Glutamatergic neuron (in vitro differentiated cells): ENCODE data around the gene GAST. TPM values are rescaled to one million over a fixed set of nuclear protein-coding genes. Genes with fewer than 3 reads are reported as not detected.

Experiments used
- DNase-seq: peaks from one replicate; pipeline ENCODE4 v3.0.0; 2022
- H3K27ac Mint-ChIP-seq: one replicate; pipeline ENCODE4 v1.8.0; 2020; ENCODE audit warnings: mild to moderate bottlenecking, mixed read lengths, inconsistent platforms; ENCODE audit not compliant: unreplicated experiment
- H3K27me3 Mint-ChIP-seq: one replicate; pipeline ENCODE4 v1.8.0; 2020; ENCODE audit warnings: mild to moderate bottlenecking, moderate library complexity, mixed read lengths, inconsistent platforms; ENCODE audit not compliant: unreplicated experiment
- H3K36me3 Mint-ChIP-seq: one replicate; pipeline ENCODE4 v1.8.0; 2020; ENCODE audit warnings: mild to moderate bottlenecking, mixed read lengths, inconsistent platforms; ENCODE audit not compliant: unreplicated experiment
- H3K4me1 Mint-ChIP-seq: one replicate; pipeline ENCODE4 v1.8.0; 2020; ENCODE audit warnings: mild to moderate bottlenecking, low read depth, mixed read lengths, inconsistent platforms; ENCODE audit not compliant: unreplicated experiment
- H3K4me3 Mint-ChIP-seq: one replicate; pipeline ENCODE4 v1.8.0; 2020; ENCODE audit warnings: mild to moderate bottlenecking, mixed read lengths, inconsistent platforms; ENCODE audit not compliant: unreplicated experiment
- H3K9me3 Mint-ChIP-seq: one replicate; pipeline ENCODE4 v1.8.0; 2020; ENCODE audit warnings: mild to moderate bottlenecking, moderate library complexity, mixed read lengths, inconsistent platforms; ENCODE audit not compliant: unreplicated experiment
- CTCF ChIP-seq: fragments of 200-600 bp; sonication (generic); IDR thresholded peaks from one replicate; pipeline ENCODE4 v1.5.0; 2021; ENCODE audit not compliant: partially characterized antibody, unreplicated experiment
- total RNA-seq: library from RNA; stranded (reverse); fragmentation: NEBNext Ultra II Directional; extraction: Animal tissue kit (Norgen Biotek cat#: 25700); gene quantifications from one replicate; pipeline ENCODE4 v1.2.1, GENCODE V29; 2021; ENCODE audit not compliant: unreplicated experiment

GAST gene
- total RNA-seq, 1 donor from 2014 or later = not detected

- H3K27me3 Mint-ChIP-seq = peaks cover 9% of the 10 kb centered on the region
- no peak overlapping the region for H3K4me3 Mint-ChIP-seq
- no peak for TF ChIP-seq CTCF
- H3K27ac Mint-ChIP-seq = peak overlapping the region; percentile 98
- DNase-seq = no peak
- H3K9me3 Mint-ChIP-seq = peaks cover 9% of the 10 kb centered on the region
- peaks cover 6% of the 10 kb centered on the region for H3K36me3 Mint-ChIP-seq
- peaks cover 26% of the 10 kb centered on the region for H3K4me1 Mint-ChIP-seq
These were observed 32.2 kb upstream of the GAST start for GRCh38 chr17:41679740-41680425.

DNA sequence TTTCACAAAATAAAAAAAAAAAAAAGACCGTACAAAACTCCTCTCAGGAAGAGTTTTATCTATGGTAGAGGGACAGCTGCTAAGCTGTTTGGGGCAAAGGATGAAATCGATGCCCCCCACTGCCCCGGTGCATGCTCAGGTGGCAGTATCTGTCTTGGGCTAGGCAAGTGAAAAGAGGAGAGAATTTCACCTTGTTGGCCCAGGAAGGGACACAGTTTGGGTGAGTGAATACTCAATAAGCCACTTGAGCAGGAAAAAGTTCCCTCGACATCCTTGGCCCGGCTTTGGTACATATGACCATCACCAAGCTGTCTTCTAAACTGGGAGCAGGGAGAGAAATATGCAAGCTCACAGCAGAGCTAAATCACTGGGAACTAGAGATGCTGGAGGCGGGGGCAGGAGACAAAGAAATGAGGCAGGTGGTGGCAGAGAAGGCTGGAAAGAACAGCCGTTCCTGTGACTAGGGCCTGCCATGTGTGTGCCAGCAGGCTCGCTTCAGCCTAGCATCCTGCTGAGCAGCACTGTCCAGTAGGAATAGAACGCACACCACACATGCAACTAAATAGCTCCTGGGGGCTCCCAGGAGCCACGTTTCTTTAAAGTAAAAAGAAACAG lies 31.6 kb upstream of the GAST start:
- Mint-ChIP-seq H3K9me3 (peaks cover 9% of the 10 kb centered on the region), H3K4me1 (peaks cover 26% of the 10 kb centered on the region), H3K27ac (peak overlapping the region; percentile 98), H3K36me3 (peaks cover 6% of the 10 kb centered on the region), H3K27me3 (peaks cover 9% of the 10 kb centered on the region), H3K4me3 (peak overlapping the region; percentile 68)
- DNase-seq = peak; percentile 73
- no peak for TF ChIP-seq CTCF

DNA sequence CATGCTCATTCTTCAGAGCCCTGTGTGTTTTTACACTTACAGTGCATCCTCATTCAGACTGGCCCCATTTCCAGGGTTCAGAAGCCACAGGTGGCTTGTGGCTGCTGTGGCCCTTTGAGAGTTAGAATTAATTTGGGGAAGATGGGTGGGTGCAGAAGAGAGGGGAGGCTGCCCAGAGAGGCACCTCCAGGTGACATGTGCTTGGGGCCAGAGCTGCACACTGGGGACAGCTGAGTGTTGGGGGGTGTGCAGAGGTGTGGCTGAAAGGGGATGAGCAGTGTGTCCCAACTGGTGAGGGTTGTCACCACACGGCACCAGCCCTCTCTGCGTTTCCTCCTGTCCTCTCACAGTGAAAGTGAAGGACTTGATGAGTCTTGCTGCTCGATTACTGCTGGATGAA lies 30.4 kb upstream of the GAST start:
- Mint-ChIP-seq H3K27me3 (peaks cover 9% of the 10 kb centered on the region), H3K36me3 (peaks cover 6% of the 10 kb centered on the region), H3K9me3 (peaks cover 9% of the 10 kb centered on the region), H3K4me1 (peaks cover 22% of the 10 kb centered on the region), H3K4me3 (no peak overlapping the region), H3K27ac (peak overlapping the region; percentile 62)
- no peak for TF ChIP-seq CTCF
- DNase-seq = no peak

- H3K27ac Mint-ChIP-seq = peak overlapping the region; percentile 59
These were observed 29.5 kb upstream of the GAST start for GRCh38 chr17:41682631-41683030.

More at GRCh38 chr17:41682631-41683030, 29.5 kb upstream of the GAST start:
- no peak overlapping the region for H3K4me3 Mint-ChIP-seq
- H3K9me3 Mint-ChIP-seq = peaks cover 11% of the 10 kb centered on the region
- peaks cover 6% of the 10 kb centered on the region for H3K36me3 Mint-ChIP-seq
- no peak for TF ChIP-seq CTCF
- no peak for DNase-seq
- H3K27me3 Mint-ChIP-seq = peaks cover 9% of the 10 kb centered on the region
- peaks cover 22% of the 10 kb centered on the region for H3K4me1 Mint-ChIP-seq
